Stimulated activated CD8-positive, alpha-beta memory T cell treated with anti-CD3 and anti-CD28 coated beads, Interleukin-4, amount 100 ng/mL, for 1 hour (primary cell): Measurements from ENCODE around the gene SBK3.
"Not testable (repeated sequence)": the region's sequence is repeated elsewhere in the genome, so short reads cannot be mapped to it uniquely, and the experiment has no call there.

Experiments used
- DNase-seq, 2 donors: peaks; one replicate each; pipeline ENCODE4 v3.0.0-alpha.2; 2020; ENCODE audit warnings: low read depth in 2 of 2, low spot score in 1 of 2

The SBK3 gene

GRCh38 chr19:55578031-55578760 lies 32.9 kb upstream of the SBK3 start:
- DNase-seq, result no peak

DNA sequence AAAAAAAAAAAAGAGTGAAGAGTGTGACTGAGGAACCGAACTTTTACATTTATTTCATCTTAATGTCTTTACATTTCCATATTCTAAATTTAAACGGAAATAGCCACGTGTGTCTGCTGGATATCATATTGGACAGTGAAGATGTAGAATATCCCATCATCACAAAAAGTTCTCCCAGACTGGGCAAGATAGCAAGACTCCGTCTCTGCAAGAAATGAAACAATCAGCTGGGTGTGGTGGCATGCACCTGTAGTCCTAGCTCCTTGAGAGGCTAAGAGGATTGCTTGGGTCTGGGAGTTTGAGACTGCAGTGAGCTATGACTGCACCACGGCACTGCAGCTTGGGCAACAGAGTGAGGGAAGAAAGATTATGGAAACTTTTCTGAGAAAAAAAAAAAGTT lies 31.4 kb upstream of the SBK3 start:
- DNase-seq, result no peak

GRCh38 chr19:55573929-55574328 lies 28.6 kb upstream of the SBK3 start:
- not testable (repeated sequence) for DNase-seq

DNA sequence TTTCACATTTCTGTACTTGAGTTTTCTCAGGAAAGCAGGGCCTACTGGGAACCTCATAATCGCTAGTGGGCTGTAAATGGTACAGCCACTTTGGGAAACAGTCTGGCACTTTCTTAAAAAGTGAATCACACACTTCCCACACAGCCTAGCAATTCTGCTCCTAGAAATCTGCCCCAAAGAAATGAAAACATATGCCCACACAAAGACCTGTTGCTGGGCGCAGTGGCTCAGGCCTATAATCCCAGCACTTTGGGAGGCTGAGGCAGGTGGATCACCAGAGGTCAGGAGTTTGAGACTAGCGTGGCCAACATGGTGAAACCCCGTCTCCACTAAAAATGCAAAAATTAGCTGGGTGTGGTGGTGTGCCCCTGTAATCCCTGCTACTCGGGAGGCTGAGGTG lies 24.1 kb upstream of the SBK3 start:
- DNase-seq, result not testable (repeated sequence)

- no peak for DNase-seq
These were observed 22.5 kb upstream of the SBK3 start for GRCh38 chr19:55567708-55568328.

DNA sequence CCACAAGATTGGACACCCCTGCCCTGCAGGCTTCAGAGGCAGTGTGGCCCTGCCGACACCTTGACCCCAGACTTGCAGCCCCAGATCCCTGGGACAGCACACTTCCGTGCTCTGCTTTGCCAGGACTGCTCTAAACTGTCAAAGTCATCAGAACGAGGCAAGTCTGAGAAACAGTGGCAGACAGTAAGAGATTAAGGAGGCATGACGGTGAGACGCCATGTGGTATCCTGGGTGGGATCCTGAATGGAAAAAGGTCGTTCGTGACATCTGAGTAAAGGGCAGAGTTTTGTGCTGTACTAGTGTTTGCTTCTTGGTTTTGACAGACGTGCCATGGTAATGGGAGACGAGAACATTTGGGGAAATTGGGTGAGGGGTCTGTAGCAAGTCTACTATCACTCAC lies 21.5 kb upstream of the SBK3 start:
- DNase-seq, result no peak

- no peak for DNase-seq
These were observed 17.9 kb upstream of the SBK3 start for GRCh38 chr19:55563261-55563690.

DNA sequence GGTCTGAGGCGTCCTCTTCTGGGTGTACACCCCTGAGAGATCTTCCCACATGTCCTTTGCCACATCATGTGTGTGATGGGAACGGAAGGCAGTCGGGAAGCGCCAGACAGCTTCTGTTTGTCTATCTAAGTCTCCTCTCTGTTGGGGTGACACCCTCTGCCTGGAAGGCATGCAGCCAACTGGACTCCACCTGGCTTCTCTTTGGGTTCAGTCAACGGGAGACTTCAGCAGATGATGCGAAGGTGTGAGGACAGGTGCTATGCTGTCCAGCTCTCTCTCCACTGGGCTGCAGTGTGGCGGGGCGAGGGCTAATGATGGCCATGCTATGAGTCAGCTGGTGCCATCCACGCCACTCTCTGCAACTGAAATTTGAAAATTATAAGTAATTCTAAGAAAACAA lies 14.3 kb upstream of the SBK3 start:
- no peak for DNase-seq

DNA sequence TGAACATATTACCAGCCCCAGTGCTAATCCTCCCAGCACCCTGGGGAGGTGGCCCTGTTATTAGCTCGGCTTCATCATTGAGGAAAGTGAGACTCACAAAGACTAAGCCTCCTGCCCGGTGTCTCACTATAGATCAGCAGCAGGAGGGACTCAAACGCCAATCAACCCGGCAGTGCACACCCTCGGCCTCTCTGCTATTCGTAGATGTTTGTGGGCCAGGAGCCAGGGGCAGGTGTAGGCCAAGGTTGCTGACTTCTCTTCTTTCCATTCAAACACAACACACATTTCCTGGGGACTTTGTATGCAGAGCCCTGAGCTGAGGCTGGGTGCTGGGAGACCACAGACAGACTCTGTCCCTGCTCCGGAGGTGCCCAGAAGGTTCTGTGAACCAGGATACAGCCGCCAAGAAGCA lies 9.4 kb upstream of the SBK3 start:
- DNase-seq, result no peak

DNA sequence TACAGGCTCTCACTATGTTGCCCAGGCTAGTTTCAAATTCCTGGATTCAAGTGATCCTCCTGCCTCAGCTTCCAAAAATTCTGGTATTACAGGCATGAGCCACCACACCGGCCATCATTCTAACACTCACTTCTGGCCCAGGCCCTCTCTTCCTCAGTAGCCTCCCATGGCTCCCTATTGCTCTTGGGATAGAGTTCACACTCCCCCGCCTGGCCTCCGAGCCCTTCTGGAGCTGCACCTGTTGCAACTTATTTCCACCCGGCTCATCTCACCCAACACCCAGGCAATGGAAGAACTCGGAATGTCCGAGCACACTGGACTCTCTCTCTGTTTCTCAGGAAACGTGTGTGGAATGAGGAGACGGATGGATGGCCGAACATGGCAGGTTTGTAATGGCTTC lies 9.0 kb upstream of the SBK3 start:
- no peak for DNase-seq

GRCh38 chr19:55553217-55554182 lies 8.2 kb upstream of the SBK3 start:
- DNase-seq, result no peak

GRCh38 chr19:55552620-55553019 lies 7.3 kb upstream of the SBK3 start:
- DNase-seq, result no peak

DNA sequence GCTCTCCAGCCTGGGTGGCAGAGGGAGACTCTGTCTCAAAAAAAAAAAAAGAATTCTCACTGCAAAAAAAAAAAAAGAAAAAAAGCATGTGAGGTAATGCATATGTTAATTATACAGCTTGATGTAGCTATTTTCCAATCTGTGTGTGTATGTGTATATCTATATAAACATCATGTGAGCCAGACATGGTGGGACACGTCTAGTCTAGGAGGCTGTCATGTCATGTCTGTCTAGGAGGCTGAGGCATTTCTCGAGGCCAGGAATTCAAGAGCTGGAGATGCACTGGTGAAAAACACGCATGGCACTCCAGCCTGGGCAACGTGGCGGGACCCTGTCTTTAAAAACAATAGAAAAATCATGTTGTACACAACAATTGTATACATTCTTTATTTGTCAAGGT lies 6.9 kb upstream of the SBK3 start:
- DNase-seq, result no peak

GRCh38 chr19:55550321-55550650 lies 4.9 kb upstream of the SBK3 start:
- no peak for DNase-seq

GRCh38 chr19:55549500-55550320 lies 4.4 kb upstream of the SBK3 start:
- no peak for DNase-seq

- no peak for DNase-seq
These were observed 1.7 kb upstream of the SBK3 start for GRCh38 chr19:55546822-55547614.

DNA sequence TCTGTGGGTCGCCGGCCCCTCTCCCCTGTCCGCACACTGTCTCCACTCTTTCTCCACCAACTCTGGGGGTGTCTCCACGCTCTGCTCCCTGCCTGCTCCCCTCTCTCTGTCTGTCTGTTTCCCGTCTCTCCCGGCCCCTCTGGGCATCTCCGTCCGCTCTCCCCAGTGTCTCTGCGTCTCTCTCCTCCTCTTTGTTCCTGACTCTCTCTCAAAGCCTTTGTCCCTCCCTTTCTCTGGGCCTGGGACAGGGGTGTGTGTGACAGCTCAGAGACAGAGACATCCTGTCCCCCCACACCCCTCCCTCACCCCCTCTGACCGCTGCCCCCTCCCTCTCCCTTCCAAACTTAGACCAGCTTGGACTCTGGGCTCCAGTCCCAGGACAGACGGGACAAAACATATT lies 668 bp upstream of the SBK3 start:
- no peak for DNase-seq

- no peak for DNase-seq
These were observed 435 bp downstream of the SBK3 start for GRCh38 chr19:55544776-55545439.

DNA sequence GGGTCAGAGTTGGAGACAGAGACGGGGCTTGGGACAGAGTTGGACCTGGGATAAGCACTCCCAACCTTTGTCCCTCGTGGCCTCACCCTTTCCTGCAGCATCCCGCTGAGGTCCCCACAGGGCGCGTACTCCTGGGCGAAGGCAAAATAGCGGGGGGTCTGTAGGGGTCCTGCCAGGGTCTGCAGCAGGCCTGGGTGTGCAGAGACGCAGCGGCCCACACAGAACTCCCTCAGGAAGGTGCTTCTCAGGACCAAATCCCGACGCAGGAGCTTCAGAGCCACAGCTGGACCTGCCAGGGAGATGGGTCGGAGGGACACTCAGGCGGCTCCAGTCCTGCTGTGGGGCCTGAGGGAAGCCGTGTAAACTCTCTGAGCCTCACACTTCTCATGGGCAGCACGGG lies 1.3 kb downstream of the SBK3 start:
- DNase-seq, result no peak

DNA sequence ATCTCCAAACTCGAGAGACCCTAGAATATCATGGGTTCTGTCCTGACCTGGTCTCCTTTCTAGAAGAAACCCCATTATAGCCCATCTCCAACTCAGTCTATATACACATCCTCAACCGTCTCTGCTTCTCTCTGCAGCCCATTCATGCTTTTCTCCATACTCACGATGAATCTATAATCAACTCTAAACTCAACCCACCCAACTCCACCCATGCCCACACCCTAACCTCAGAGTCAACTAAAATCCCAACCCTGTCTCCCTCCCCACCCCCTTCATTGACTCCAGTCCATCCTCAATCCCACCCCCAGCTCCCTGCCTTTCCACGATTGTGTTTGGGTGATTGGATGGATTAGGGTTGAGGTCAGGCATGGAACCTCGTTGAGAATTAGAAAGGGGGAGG lies 1.8 kb downstream of the SBK3 start:
- no peak for DNase-seq
